NCI-H1092 treated with DMSO at 0.1 percent for 48 hours (cell line): ENCODE measurements around the gene MAP4K2.

Source experiments
- DNase-seq: peaks from one replicate; lab custom pipeline; 2025; lab: John Stamatoyannopoulos, UW

The MAP4K2 gene

DNA sequence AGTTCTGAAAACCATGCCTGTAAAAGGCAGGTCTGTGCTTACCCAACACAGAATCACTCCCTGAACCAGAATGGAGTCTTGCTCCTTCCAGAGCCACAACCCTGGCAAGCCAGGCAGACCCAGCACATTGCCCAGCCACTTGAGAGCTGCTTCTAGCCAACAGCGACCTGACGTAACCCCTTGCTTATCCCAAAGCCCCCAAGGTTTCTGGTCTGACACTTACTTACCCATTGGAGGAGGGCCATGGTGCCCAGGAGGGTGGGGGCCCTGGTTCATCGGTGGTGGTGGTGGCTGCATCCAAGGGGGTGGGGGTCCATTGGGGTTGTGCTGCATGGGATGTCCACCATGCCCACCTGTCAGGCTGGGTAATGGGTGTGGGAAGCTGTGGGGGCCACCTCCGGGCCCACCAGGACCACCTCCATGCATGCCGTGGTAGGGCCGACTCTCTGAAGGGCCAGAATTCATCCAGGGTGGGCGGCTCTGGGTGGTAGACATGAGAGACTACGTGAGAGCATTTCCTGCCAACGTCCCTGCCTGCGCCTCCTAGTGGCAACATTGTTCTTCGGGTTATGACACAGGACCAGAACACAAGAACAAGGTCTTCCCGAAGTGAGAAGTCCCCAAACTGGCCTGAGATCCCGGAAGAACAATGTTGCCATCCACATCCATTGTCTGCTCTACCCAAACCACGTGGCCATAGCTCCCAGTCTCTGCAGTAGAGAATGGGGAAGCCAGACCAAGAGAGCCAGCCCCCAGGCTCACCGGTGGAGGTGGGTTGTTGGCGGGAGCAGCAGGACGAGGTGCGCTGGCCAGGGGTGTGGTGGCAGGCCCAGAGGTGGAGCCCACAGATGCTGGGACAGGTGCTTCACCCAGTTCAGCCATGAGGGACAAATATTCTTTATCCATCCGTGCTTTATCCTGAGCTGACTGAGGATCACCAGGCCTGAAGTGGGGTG is 35.4 kb downstream of the MAP4K2 start:
- peak; percentile 22 for DNase-seq

DNA sequence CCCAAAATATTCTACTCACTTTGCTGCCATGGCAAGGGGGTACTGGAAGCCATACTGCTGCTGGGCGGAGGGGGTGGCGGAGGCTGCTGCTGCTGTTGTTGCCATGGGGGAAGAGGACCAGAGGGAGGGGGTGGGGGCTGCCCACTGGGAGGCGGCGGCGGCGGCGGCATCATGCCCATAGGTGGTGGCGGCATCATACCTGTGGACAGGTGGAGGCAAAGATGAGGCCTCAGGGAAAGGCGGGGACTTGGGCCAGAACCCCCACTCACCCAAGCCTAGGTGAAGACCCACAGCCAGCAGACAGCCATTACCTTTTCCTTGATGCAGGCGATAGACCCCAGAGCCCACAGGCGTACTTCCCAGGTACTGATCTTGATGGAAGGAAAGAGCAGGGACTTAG is 36.1 kb downstream of the MAP4K2 start:
- no peak for DNase-seq

- no peak for DNase-seq
These were observed 37.0 kb downstream of the MAP4K2 start for GRCh38 chr11:64765851-64766665.

GRCh38 chr11:64765291-64765850 is 37.6 kb downstream of the MAP4K2 start:
- no peak for DNase-seq

DNA sequence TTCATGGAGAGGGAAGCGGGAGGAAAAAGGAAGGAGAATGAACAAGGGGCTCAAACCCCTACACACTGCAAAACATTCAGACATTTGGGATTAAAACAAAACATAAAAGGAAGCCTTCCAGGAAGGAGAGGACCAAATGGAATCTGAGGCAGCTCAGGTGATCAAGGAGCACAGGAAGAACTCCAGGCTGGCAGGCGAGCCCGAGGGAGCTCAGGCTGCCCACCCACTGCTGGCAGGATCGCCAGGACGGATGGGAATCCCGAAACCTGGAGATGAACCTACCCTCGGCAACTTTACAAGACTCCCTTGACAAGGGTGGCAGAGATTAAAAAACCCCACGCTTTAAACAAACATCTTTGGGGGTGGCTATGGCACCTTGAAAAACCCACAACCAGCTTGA is 38.3 kb downstream of the MAP4K2 start:
- no peak for DNase-seq

- DNase-seq = no peak
These were observed 38.9 kb downstream of the MAP4K2 start for GRCh38 chr11:64764040-64764611.

- DNase-seq = no peak
These were observed 39.4 kb downstream of the MAP4K2 start for GRCh38 chr11:64763526-64764039.

- no peak for DNase-seq
These were observed 40.1 kb downstream of the MAP4K2 start for GRCh38 chr11:64762674-64763525.

- no peak for DNase-seq
These were observed 40.7 kb downstream of the MAP4K2 start for GRCh38 chr11:64762277-64762673.

- DNase-seq = no peak
These were observed 42.1 kb downstream of the MAP4K2 start for GRCh38 chr11:64760759-64761420.

DNA sequence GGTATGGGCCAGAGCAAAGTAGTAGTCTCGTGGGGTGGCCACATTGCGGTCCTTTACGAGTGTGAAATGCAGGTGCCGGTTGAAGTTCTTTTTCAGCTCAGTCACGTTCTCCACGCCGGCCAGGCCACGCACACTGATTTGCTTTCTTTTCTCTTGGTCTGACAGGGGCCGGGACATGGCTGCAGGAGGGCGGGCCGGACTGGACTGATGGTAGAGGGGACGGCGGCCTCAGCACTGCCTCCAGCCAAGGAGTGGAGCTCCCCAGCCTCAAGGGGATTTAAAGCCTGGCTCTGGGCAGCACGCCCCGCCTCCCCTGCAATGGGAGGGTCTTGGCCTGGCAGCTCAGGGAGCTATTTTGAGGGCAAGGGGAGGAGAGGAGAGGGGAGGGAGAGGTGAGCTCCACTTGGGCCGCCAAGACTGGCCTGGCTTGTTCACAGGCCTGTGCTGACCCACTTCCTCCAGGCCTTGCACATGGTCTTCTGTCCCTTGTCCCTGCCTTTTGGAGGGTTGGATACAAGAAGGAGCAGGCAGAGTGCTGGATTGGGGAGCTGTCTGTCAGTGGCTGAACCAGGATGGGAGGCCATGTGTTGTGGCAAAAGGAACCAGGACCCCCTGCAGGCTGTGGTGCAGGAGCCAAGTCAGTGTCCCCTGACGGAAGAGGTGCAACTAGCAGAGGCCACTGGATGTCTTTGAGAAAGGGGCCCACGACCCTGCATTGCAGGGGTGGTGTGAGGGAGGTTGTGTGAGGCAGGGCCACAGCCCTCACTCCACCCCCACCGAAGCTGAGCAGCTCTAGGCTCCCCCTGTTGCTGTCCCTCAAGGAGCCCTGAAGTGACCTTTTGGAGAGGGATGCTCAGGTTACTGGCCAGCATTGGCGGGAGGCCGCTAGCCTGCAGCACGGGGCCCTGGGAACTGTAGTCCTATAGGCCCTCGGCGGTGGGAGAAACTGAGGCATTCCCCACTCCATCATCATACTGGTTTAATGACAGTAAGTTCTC is 43.0 kb downstream of the MAP4K2 start, which contains the start of gene PYGM:
PYGM (minus strand) TSS at position 253 of the 998 bp plus-strand sequence; CDS start at position 177, 76 bp downstream.
- no peak for DNase-seq

DNA sequence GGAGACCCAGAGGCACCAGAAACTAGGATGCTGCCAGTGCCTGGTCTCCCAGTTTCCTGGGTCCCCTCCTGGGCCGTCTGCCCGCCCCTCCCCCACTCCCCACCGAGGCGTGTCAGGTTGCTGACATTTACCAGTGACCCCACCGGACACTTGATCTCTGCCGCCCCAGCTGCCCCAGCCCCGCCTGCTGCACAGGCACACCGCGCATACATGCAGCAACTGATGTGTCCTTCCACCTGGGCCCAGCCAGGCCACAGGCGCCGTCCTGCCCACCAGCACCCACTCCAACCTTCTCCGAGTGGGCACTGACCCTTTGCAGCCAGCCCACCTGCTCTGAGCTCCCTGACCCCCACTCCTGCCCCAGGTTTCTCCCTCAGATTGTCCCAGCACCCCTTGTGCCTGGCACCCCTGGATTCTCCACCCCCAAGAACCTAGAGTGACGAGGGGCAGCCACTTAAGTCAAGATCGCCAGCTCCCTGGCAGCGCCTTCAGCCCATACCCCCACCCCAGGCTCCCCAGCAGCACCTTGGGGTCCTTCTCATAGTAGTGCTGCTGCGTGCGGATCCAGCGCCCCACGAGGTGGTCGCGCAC is 43.8 kb downstream of the MAP4K2 start:
- DNase-seq = no peak

DNA sequence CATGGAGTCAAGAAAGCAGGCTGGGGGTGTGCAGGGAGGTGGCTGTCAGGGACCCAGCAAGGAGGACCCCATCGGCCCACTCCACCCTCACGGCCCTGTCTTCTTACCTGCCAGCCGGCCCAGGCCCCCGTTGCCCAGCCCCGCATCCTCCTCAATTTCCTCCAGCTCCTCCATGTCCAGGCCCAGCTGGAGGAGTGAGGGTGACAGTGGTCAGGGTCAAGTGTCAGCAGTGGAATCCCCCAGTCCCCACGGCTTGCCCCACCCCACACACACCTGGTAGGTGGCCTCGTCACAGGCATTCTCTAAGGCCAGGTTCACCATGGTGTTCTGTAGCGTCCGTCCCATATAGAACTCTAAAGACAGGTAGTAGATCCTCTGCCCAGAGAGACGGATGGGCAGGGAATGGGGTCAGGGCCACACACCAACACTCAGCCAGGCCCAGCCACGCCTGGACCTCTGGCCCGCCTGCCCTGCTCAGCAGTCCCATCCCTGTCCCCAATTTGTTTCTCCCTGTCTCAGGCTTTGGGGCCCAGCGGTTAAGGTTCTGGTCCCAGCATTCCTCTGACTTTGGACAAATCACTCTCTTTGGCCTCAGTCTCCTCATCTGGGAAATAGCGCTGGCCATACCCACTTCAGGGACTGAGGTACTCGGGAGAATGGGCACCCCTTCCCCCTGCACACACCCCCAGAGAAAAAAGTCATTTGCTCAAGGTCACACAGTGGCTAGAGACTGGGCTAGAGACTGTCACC is 44.5 kb downstream of the MAP4K2 start:
- no peak for DNase-seq

GRCh38 chr11:64757549-64758329 is 45.3 kb downstream of the MAP4K2 start:
- no peak for DNase-seq

DNA sequence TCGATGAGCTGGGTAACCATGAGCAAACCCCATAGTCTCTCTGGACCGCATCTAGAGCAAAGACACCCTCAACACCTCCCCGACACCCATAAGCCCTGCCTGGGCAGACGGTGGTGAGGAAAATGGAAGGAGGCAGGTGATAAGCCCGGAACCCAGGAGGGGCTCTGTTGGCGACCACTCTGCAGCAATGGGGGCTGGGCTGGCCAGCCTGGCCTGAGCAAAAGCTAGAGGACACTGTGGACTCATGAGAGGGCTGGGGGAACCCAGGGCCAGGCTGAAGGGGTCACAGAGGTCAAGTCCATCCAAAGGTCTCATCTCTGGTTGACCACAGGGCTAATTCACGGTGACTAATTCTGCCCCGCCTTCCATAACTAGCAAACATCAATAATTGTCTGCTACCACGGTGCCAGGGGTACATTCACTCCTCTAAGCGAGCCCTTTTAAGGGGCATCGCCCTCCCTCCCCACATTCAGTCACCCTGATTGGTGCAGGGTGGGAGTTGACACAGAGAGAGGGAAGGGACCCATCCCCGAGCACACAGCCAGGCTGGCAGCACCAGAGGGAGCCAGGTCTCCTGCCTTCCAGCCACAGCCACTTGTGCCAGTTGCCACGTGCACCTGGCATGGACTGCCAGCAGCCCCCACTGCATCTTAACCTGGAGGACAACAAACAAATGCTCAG is 47.2 kb downstream of the MAP4K2 start:
- DNase-seq = no peak

GRCh38 chr11:64754919-64755662 is 47.9 kb downstream of the MAP4K2 start:
- DNase-seq = no peak
